MM.1S (cell line): ENCODE results near the gene MAD1L1.

Experiments used
- CTCF ChIP-seq: fragments of 300-600 bp; sonication (generic); IDR thresholded peaks from 2 replicates; pipeline ENCODE4 v1.5.1; 2016; ENCODE audit warnings: antibody characterized with exemption, low read length, mixed read lengths
- EZH2 ChIP-seq: fragments of 300-600 bp; sonication (generic); optimal IDR thresholded peaks from 2 replicates; pipeline ENCODE3; 2017; ENCODE audit warnings: low read depth, mild to moderate bottlenecking, antibody characterized with exemption, low read length, mixed read lengths
- EZH2phosphoT487 ChIP-seq: fragments of 300-600 bp; sonication (generic); IDR thresholded peaks from 2 replicates; pipeline ENCODE4 v1.6.1; 2018; ENCODE audit warnings: antibody characterized with exemption, low read length

- TF ChIP-seq EZH2 = no peak
- TF ChIP-seq CTCF = no peak
- TF ChIP-seq EZH2phosphoT487 = no peak
Measured at GRCh38 chr7:2012981-2013380, 219.8 kb downstream of the MAD1L1 start.
